ENCODE results near the gene CEMIP.

GRCh38 chr15:80931721-80932512, 152.7 kb downstream of the CEMIP start:
- no peak for TF ChIP-seq CTCF (conservative IDR thresholded peaks at IDR 0.05; ENCODE audit: low read length)
- no peak for TF ChIP-seq EZH2phosphoT487 (IDR thresholded peaks at IDR 0.05; ENCODE audit: borderline replicate concordance, low read depth, low read length)

Measured in OCI-LY7 (cell line).